IPS-18a (cell line): ENCODE results near the gene HDAC8.

Experiments
- H3K27ac ChIP-seq: one replicate; pipeline ENCODE4 v1.5.1; 2013; ENCODE audit warnings: low read length
- H3K27me3 ChIP-seq: one replicate; pipeline ENCODE4 v1.6.1; 2013; ENCODE audit warnings: mild to moderate bottlenecking, low read length; ENCODE audit not compliant: control insufficient read depth, insufficient read depth
- H3K36me3 ChIP-seq: one replicate; pipeline ENCODE4 v1.6.1; 2013; ENCODE audit warnings: low read depth, low read length; ENCODE audit not compliant: control insufficient read depth
- H3K4me1 ChIP-seq: one replicate; pipeline ENCODE4 v1.6.1; 2013; ENCODE audit warnings: low read depth, low read length; ENCODE audit not compliant: control insufficient read depth
- H3K4me3 ChIP-seq: one replicate; pipeline ENCODE4 v1.5.1; 2013; ENCODE audit warnings: low read length
- H3K9ac ChIP-seq: one replicate; pipeline ENCODE4 v1.6.1; 2013; ENCODE audit warnings: mild to moderate bottlenecking, low read length, moderate library complexity
- H3K9me3 ChIP-seq: one replicate; pipeline ENCODE4 v1.6.1; 2013; ENCODE audit warnings: low read depth, low read length; ENCODE audit not compliant: control insufficient read depth

HDAC8 gene

DNA sequence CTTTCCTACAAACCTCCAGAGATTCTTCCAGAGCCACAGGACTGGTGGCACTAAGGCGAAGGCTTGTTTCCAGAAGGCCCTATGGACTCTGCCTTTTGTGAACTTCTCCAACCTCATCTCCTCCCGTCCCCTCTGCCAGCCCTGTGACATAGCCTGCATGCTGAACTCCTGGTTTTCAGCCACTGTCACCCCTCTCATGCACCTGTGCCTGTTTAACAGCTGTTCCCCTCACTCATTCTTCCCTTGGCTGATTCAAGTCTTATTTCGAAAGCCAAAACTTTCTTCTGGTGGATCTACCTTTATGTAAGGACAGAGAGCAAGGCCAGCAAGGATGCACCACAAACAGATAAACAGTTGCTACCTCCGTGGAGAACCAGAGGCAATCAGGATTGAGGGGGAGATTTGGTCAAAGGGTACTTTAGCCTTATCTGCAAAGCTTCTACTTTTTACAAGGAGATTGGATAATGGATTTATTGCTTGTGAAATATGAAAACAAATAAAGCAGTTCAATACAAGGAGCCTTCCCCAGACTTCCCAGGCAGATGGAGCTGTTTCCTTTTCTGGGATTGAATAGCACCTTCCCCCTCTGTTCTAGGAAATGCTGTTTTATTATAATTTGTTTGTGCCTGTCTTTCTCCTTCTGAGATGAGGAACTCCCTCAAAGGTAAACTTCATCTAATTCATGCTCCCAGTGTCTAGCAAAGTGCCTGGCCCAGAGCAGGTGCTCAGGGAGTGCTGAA, 272.6 kb downstream of the HDAC8 start:
- H3K4me1 ChIP-seq = no peaks in the 10 kb centered on the region
- peaks cover 29% of the 10 kb centered on the region for H3K27me3 ChIP-seq
- H3K27ac ChIP-seq = no peak overlapping the region
- H3K4me3 ChIP-seq = no peak overlapping the region
- no peaks in the 10 kb centered on the region for H3K36me3 ChIP-seq
- H3K9me3 ChIP-seq = peaks cover 8% of the 10 kb centered on the region
- no peak overlapping the region for H3K9ac ChIP-seq

DNA sequence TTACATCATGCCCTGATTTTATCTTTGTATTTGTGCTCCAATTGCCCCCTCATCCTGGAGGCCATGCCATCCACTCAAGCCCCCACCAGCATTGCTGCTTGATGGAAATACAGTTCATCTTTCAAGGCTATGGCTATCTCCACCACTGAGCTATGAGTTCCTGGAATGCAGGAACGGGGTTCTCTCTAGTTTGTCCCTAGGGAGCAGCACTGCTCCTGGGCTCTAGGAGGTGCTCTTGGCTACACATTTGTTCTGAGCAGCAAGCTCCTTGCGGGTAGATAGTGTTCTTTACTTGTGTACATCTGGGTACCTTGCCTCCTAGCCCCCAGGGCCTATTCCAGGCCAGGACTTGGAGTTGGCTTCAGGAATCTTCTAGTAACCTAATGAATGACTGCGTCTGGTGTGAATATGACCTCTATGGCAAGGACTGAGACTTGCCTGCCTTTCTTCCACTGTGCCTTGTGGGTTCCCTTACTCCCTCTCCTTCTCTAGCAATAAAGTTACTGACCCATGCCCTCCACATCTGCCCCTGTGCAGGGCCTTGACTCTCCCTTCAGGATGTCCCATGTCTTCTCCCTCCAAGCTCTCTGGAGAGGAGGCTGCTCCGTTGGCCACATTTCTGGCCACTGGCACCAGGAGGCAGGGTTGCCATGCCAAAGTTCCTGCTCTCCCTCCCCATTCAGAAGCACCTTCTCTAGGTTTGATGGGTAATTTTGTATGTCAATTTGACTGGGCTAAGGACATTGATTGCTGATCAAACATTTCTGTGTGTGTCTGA, 274.5 kb downstream of the HDAC8 start:
- Histone ChIP-seq H3K27ac (no peak overlapping the region), H3K9me3 (peaks cover 5% of the 10 kb centered on the region), H3K36me3 (no peaks in the 10 kb centered on the region), H3K9ac (no peak overlapping the region), H3K4me3 (no peak overlapping the region), H3K4me1 (no peaks in the 10 kb centered on the region), H3K27me3 (peaks cover 10% of the 10 kb centered on the region)

GRCh38 chrX:72296991-72297390, 275.7 kb downstream of the HDAC8 start:
- Histone ChIP-seq H3K9ac (no peak overlapping the region), H3K4me3 (no peak overlapping the region), H3K27ac (no peak overlapping the region), H3K9me3 (peaks cover 3% of the 10 kb centered on the region), H3K36me3 (no peaks in the 10 kb centered on the region), H3K4me1 (no peaks in the 10 kb centered on the region), H3K27me3 (no peaks in the 10 kb centered on the region)

- Histone ChIP-seq H3K27ac (no peak overlapping the region), H3K27me3 (no peaks in the 10 kb centered on the region), H3K9me3 (peaks cover 6% of the 10 kb centered on the region), H3K9ac (no peak overlapping the region), H3K36me3 (no peaks in the 10 kb centered on the region), H3K4me1 (no peaks in the 10 kb centered on the region), H3K4me3 (no peak overlapping the region)
These were observed 276.9 kb downstream of the HDAC8 start for GRCh38 chrX:72295745-72296144.

GRCh38 chrX:72294497-72294896, 278.1 kb downstream of the HDAC8 start:
- Histone ChIP-seq H3K36me3 (no peaks in the 10 kb centered on the region), H3K27me3 (no peaks in the 10 kb centered on the region), H3K4me1 (no peaks in the 10 kb centered on the region), H3K4me3 (no peak overlapping the region), H3K9ac (no peak overlapping the region), H3K27ac (no peak overlapping the region), H3K9me3 (peaks cover 6% of the 10 kb centered on the region)

GRCh38 chrX:72282302-72282701, 290.3 kb downstream of the HDAC8 start:
- Histone ChIP-seq H3K27ac (no peak overlapping the region), H3K4me3 (no peak overlapping the region), H3K36me3 (no peaks in the 10 kb centered on the region), H3K27me3 (no peaks in the 10 kb centered on the region), H3K4me1 (no peaks in the 10 kb centered on the region), H3K9me3 (peaks cover 17% of the 10 kb centered on the region), H3K9ac (no peak overlapping the region)

DNA sequence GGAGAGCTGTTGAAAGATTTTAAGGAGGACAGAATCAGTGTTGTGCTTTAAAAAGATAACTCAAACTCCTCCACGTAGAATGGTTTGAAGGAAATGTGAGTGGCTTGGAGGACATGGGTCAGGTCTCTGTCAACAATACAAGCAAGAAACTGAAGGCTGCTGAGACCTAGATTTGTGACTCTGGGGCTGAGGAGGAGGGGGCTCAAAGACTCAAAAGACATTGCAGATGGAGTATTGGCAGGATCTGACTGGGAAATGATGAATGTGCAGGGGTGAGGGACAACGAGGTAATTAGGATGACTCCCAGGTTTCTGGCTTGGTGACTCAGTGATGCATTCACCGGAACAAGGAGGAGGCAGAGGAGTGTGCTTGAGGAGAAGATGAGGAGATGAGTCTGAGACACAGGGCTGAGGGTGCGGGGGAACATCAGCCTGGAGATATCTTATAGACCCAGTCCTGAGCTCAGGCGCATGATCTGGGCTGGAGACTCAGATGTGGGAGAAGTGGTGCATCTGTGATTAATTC, 292.3 kb downstream of the HDAC8 start:
- H3K27ac ChIP-seq = no peak overlapping the region
- peaks cover 7% of the 10 kb centered on the region for H3K36me3 ChIP-seq
- no peak overlapping the region for H3K4me3 ChIP-seq
- no peaks in the 10 kb centered on the region for H3K27me3 ChIP-seq
- no peak overlapping the region for H3K9ac ChIP-seq
- H3K4me1 ChIP-seq = no peaks in the 10 kb centered on the region
- peaks cover 20% of the 10 kb centered on the region for H3K9me3 ChIP-seq
